HG02623 (cell line): ENCODE results near the gene HERPUD1.
"Not testable (repeated sequence)": the region's sequence is repeated elsewhere in the genome, so short reads cannot be mapped to it uniquely, and the experiment has no call there.

Experiments used
- ATAC-seq: cut with Tn5 transposase; IDR thresholded peaks from one replicate; pipeline ENCODE4 v1.9.1; 2021; ENCODE audit warnings: moderate library complexity; ENCODE audit not compliant: unreplicated experiment

HERPUD1 gene

DNA sequence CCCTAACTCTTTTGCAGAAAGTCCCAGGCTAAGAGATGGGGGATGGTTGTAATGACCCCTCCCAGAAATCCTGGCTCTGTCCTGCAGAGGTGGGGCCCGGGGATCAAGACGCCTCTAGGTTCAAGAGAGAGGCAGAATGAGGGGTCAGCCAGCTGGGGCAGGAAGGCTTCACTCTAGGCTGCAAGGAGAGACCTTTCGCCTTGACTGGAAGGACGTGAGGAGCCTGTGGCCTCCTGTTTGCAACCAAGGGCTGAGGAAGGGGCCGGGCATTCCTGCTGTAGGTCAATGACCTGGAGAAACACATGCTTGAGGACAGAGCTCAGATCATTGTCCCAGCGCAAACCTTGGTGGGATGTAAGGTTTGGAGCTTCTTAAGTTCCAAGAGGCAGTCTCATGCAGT, 21.1 kb downstream of the HERPUD1 start:
- ATAC-seq = no peak

DNA sequence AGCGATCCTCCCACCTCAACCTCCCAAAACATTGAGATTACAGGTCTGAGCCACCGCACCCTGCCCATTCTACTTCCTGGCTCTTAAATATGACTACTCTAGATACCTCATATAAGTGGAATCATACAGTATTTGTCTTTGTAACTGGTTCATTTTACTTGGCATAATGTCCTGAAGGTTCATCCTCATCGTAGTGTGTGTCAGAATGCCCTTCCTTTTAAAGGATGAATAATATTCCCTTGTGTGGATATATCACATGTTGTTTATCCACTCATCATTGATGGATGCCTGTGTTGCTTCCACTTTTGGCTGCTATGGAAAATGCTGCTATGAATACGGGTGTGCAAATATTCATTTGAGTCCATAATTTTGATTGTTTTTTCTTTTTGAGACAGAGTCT, 24.1 kb downstream of the HERPUD1 start:
- ATAC-seq = no peak

DNA sequence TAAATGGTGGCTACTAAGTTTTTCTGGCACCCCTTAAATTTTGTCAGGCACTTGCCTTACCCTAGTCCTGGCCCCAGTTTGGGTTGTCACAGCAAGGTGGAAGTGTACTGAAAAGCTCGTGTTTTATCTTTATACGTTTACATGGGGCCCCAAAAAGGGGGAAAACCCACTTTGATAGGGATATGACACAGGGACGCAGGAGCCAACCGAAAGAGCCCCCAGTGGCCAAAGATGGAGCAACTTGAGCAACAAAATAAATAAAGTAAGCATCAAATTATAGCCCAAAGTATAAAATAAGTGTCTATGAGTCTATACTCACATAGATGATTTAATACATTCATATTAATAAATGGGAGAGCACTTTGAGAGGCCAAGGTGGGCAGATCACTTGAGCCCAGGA, 24.8 kb downstream of the HERPUD1 start:
- no peak for ATAC-seq

DNA sequence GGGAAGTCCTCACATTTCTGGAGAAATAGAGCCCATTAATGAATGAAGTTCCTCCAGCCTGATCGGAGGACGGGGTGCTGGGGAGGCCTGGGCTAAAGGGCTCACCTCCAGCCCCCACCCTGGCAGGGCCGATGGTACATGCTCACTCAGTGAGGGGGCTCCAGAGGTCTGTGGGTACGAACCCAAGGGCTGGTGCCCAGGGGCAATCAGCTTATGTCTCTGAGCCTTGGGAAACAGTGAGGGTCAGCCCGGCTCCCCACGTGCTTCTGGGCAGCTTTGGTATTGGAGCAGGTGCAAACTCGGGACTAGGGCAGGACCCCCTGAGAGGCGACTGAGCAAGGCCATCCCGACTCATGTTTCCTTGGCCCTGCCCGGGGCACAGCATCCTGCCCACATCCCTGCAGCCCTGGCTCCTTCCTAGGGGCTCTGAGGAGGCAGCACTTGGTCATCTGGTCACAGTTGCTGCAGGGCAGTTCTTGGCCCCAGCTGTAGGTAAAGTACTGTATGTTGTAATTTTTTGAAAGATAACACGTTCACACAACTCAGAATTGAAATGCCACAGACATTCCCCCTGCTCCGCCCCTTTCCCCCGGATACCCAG, 28.8 kb downstream of the HERPUD1 start:
- no peak for ATAC-seq

DNA sequence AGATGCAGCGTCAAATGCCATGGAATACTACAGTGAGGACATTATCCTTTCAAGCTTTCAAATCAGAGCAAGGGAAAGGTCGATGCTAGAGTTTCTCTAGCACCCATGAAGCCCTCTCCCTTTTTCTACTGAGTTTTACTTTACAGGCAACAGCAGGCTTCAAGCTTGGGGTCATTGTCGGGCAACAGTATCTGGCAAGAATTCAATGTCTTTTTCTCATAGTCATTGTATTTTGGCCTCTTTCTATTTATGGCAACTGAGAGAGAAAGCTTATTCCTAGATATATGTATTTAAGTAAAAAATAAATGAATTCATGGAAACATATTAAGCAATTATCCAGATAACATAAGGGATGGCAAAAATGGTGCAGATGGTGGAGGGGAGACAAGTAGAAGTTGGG, 29.4 kb downstream of the HERPUD1 start:
- no peak for ATAC-seq

DNA sequence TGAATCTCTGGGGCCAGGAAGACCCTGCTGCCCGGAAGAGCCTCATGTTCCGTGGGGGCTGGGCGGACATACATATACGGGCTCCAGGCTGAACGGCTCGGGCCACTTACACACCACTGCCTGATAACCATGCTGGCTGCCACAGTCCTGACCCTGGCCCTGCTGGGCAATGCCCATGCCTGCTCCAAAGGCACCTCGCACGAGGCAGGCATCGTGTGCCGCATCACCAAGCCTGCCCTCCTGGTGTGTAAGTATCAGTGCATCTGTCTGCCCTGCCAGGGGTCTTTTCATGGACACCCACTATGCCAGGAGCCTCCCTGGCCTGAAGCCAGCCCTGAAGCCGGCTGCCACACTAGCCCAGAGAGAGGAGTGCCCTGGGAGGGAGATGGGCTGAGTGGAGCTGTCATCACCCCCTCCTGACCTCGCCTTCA, 29.9 kb downstream of the HERPUD1 start, which contains the start of gene CETP:
Gene CETP, plus strand, starts transcription at position 100 of the 431 bp plus-strand sequence. Its CDS starts 30 bp downstream, at position 130.
- no peak for ATAC-seq

DNA sequence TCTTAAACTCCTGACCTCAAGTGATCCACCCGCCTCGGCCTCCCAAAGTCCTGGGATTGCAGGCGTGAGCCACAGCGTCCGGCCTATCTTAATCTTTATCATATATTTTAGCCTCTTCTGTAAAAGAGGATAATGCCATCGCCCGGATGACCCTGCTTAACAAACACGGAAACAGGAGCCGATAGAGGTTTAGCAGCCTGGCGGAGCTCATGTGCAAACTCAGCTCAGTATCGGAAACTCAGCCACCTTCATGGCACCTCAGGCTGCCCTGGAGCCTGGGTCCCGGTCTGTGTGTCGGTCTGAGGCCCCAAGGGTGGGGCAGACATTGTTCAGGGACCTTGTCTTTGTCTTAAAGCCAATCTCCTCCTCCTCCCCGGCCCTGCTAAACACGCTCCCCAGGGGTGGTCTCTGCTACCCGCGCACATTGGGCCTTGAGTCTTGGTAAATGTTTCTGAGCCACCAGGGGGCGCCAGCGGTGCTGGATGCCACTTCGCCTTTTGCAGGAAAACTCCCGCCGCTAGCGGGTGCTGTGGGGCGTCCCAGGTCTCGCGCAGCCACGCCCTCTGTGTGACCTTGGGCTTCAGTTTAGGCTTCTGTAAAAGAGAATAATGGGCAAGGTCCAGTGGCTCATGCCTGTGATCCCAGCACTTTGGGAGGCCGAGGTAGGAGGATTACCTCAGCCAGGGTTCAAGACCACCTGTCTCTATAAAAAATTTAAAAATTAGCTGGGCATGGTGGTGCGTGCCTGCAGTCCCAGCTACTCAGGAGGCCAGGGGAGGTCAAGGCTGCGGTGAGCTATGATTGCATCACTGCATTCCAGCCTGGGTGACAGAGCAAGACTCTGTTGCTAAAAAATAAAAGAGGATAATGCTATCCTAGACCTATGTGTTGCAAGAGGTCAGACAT, 32.6 kb downstream of the HERPUD1 start:
- ATAC-seq = no peak

DNA sequence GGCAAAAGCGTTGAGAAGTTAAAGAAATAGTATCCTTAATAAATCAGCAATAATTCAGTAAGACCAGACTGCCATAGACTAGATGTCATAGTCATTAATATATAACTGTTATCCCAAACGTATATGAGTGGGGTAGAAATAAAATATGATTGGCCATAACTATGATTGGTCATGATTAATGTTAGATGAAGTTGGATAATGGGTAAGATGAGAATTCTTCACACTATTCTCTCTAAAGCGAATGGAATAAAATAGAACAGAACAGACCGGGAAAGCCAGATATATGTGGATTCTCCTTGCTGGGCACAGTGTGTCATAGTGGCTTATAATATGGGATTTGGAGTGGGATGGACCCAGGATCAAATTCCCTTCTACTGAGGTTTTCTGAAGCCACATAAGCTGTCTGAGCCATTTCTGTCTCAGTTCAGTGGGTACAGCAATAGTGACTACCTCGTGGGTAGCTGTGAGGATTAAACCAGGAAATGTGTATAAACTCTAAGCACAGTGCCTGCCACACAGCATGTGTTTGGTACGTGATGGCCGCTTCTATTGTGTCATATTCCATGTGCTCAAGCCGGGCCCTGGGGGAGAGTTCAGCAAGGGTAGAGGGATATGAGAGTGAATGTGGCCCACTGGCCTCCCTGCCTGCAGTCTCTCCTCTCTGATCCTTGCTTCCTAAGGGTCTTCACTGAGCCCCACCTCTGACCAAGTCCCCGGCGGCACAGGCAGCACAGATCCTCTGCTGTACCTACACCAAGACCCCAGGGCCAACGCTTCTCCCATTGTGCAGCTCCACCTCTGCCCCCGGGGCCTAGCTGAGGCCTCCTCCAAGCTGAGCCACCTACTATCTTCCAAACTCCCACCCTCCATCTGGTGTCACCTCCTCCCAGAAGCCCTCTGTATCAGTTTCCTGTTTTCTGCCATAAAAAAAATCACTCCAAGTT, 33.5 kb downstream of the HERPUD1 start:
- ATAC-seq = no peak

DNA sequence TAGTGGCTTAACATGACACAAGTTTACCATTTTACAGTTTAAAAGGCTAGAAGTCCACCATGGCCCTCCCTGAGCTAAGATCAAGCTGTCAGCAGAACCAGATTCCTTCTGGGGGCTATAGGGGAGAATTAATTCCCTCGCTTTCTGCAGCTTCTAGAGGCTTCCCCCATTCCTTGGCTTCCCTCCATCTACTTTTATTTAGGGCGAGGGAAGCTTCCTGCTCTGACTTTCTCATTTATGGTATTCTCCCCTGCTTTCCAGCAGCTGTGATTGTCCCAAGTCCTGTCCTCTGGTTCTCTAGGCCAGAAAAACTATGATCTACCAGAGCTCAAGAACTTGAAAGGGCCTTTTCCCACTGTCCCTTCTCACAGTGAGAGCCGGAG, 34.1 kb downstream of the HERPUD1 start:
- no peak for ATAC-seq

DNA sequence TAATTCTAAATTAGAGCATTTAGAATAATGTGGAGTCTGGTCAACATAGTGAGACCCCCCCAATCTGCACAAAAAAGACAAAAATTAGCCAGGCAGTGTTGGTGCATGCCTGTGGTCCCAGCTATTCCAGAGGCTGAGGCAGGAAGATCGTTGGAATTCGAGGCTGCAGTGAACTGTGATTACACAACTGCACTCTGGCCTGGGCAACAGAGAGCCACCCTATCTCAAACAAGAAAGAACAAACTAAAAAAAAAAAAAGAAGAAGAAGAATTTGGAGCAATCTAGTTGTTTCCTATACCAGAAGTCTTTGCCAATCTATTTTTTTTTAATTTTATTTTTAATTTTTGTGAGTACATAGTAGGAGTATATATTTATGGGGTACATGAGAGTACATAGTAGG, 35.8 kb downstream of the HERPUD1 start:
- ATAC-seq = no peak

DNA sequence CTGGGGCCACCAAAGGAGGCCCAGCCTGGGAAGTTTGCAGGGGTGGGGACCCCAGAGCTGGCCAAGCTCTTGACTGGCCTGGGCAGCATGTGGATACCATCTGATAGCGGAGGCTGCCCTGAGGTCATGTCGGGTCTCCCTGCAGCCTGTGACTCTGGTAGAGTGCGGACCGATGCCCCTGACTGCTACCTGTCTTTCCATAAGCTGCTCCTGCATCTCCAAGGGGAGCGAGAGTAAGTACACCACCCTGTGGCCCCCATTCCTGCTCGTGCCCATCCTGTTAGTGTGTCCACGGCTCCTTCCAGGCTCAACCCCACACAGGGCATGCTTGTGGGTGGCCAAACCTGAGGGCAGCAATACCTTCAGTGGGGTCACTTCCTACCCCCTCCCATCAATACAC, 37.8 kb downstream of the HERPUD1 start:
- ATAC-seq = no peak

DNA sequence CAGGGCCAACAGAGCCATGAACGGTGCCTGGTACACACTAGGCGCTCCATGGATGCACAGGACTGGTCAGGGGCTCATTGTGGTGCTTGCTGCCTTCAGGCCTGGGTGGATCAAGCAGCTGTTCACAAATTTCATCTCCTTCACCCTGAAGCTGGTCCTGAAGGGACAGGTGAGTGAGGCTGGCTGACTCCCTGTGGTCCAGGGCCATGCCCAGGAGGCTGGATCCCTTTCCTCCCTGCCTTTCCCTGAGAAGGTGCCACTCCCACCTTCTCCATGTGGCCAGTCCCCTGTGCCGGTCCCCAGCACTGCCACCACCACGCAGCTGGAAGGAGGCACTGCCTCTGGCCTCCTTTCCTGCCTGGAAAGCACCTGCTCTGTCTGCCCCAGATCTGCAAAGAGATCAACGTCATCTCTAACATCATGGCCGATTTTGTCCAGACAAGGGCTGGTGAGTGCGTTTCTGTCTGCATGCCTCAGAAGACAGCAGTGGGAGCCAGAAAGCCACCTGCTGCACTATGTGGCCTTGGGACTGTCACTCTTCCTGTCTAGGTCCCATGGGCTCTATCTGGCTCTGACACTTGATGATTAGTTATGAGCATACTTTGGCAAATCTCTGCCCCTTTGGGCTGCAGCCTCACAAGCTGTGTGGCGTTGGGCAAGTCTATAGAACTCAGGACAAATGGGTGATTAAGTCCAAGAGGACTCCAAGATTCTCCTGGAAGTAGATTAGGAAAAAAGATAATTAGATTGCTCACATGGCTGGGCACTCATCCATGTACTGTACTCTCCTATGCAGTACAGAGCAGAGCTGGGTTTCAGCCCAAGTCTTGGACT, 39.2 kb downstream of the HERPUD1 start:
- peak; percentile 67 for ATAC-seq

DNA sequence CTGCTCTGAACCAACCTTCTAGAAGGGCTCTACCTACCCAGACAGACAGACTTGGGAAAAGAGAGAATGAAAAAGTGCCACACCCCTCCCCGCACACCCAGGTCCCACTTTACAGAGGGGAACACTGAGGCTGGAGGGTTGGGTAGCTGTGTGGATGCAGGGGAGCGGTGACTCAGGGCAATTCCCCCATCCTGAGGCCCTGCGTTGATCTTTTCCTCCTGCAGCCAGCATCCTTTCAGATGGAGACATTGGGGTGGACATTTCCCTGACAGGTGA, 39.8 kb downstream of the HERPUD1 start:
- ATAC-seq = no peak

DNA sequence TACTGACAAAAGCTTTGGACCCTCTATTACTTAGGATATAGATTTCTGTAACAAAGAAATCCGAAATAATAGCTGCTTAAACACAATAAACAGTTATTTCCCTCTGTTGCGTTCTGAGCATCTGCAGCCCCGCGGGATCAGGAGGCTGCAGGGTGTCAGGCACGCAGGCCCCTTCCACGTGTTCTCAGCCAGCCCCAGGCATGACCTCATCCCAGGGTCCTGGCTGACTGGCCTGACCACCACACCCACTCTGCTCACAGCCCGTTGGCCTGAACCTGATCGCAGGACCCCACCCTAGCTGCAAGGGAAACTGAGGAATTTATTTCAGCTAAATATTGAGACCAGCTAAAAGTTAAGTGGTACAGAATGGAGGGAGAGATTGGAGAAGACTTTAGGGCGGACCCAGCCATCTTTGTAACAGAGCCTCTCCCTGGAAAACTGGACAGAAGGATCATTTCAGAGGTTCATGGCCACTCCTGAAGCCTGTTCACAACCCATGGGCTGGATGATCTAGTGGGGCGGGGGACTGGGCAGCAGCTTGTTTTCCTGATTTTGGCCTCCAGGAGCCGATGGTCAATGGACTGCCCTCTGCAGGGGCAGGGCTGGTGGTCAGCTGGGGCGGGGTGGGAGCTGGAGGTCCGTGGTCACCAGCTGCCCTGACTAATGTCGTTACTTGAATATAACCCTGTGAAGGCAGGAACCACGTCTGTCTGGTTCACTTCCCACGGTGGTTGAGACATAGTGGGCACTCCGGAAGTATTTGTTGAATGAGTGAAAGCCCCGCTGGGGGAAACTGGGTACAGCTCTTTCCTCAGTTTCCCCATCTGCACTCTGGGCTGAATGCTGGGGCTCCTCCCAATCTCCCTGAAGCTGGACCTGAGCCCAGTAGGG, 40.7 kb downstream of the HERPUD1 start:
- ATAC-seq = no peak

DNA sequence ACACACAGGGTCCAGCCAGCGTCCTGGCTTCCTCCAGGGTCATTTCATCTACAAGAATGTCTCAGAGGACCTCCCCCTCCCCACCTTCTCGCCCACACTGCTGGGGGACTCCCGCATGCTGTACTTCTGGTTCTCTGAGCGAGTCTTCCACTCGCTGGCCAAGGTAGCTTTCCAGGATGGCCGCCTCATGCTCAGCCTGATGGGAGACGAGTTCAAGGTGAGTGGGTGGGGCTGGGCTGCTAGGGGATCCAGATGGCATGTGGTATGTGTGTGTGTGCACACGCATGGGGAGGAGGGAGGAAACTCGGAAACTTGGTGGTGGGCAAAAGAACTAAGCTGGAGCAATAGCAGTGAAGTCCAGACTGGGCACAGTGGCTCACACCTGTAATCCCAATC, 41.4 kb downstream of the HERPUD1 start:
- ATAC-seq = no peak

DNA sequence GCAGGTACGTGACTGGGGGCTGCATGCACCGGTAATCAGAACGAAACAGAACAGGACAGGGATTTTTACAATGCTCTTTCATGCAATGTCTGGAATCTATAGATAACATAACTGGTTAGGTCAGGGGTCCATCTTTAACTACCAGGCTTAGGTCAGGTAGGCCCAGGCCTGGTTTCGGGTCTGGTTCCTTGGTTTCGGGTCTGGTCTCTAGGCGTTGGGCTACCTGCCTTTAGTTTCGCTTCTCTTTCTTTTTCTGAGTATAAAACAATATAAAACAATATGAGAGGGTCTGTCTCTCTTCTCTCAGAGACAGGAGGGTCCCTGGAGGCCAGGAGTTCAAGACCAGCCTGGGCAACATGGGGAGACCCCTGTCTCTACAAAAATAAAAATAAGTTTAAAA, 42.0 kb downstream of the HERPUD1 start:
- ATAC-seq = not testable (repeated sequence)

DNA sequence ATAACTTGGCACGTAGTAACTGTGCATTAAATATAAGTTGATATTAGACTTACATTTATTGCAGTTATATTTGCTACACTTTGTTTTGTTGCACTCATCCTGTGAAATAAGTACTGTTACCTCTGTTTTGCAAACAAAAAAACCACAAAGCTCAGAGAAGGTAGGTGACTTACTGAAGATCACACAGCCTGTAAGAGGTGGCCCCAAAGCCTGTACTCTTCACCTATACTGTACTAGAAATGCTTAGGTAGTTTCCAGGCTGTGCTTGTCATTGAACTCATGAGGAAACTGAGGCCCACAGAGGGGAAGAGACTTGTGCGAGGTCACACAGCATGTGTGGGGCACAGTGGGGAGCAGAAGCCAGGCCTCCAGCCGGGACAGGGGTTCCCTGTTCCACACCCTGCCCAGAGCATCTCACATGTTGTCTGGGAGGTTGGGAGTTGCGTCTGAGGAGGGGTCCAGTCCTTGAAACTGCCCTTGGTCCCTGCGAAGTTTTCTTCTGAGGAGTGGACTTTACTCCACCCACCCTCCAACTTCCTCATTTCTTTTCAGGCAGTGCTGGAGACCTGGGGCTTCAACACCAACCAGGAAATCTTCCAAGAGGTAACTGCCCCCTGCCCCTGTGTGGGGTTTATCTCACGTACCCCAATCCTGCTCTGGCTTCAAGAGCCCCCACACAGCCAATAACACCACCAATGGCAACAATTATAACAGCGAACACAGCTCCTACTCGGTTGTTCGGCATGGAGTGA, 42.8 kb downstream of the HERPUD1 start:
- no peak for ATAC-seq

DNA sequence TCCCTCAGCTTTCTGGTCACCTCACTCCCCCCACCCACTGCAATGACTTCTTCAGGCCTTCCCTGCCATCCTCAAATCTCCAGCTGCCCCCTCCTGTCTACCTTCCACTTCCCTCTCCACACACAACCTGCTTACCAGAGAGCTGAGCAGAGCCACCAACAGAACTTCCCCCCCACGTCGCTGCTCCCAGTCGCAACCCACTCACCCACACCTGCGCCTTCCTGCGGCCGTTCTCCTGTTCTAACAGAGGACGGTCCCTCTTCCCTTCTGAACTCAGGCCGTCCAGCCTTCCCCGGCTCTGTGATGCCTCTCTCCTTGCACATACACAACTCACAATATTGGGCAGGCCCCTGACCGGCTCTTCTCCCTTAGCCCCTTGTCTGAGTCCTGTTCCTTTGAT, 43.8 kb downstream of the HERPUD1 start:
- ATAC-seq = no peak

DNA sequence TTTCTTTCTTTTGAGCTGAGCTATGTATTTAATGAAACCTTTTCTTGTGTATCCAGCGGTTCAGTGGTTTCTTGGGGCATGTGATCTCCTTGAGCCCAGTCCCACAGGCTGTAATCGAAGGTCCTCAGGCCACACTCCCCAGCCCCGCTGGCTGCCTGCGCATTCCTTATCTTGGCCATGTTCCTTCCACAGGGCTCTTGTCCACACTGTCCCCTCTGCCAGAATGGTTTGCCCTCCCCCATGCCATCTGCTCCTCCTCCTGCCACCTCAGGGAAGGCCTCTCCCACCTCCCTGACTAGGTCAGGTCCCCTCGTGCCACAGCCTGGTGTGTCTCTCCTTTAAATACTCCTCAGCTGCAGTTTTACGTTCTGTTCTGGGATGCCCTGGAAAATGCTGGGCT, 45.3 kb downstream of the HERPUD1 start:
- no peak for ATAC-seq
